SK-N-MC (cell line): ENCODE data around the gene TMEM218.

Experiments
- DNase-seq: peaks from one replicate; pipeline ENCODE4 v3.0.0-alpha.2; 2011; ENCODE audit warnings: low read depth, low spot score
- H3K27ac ChIP-seq: fragments of 200-600 bp; sonication (generic); 2 replicates; pipeline ENCODE4 v1.5.1; 2016; ENCODE audit warnings: mixed run types
- H3K36me3 ChIP-seq: fragments of 200-600 bp; sonication (generic); 2 replicates; pipeline ENCODE4 v1.6.1; 2017; ENCODE audit warnings: antibody characterized with exemption, low read length, mixed read lengths; ENCODE audit not compliant: insufficient read depth
- H3K4me3 ChIP-seq: fragments of 200-600 bp; sonication (generic); 2 replicates; pipeline ENCODE4 v1.5.1; 2016
- H3K9ac ChIP-seq: fragments of 200-600 bp; sonication (generic); 2 replicates; pipeline ENCODE4 v1.8.0; 2017; ENCODE audit warnings: mixed run types, mixed read lengths; ENCODE audit not compliant: insufficient read length
- H3K9me3 ChIP-seq: fragments of 200-600 bp; sonication (generic); 2 replicates; pipeline ENCODE4 v1.6.1; 2017; ENCODE audit warnings: low read depth, mild to moderate bottlenecking, antibody characterized with exemption, low read length, moderate library complexity, mixed read lengths
- EZH2 ChIP-seq: fragments of 200-600 bp; sonication (generic); IDR thresholded peaks from one replicate; pipeline ENCODE4 v1.6.1; 2017; ENCODE audit warnings: antibody characterized with exemption
- FOXP2 ChIP-seq: optimal IDR thresholded peaks from 2 replicates; pipeline ENCODE3; 2011; ENCODE audit warnings: mild to moderate bottlenecking, moderate library complexity; ENCODE audit not compliant: insufficient read depth; ENCODE audit errors: extremely low read length, control extremely low read depth
- POLR2AphosphoS5 ChIP-seq: IDR thresholded peaks from 2 replicates; pipeline ENCODE4 v1.6.1; 2012; ENCODE audit warnings: mild to moderate bottlenecking, low read depth, low read length, borderline replicate concordance

TMEM218 gene

GRCh38 chr11:125079151-125079877 is 32.1 kb downstream of the TMEM218 start:
- H3K9me3 ChIP-seq = no peaks in the 10 kb centered on the region
- no peak overlapping the region for H3K9ac ChIP-seq
- H3K36me3 ChIP-seq = no peaks in the 10 kb centered on the region
- no peak overlapping the region for H3K4me3 ChIP-seq
- TF ChIP-seq POLR2AphosphoS5 (no peak), FOXP2 (no peak), EZH2 (no peak)
- DNase-seq = no peak
- no peak overlapping the region for H3K27ac ChIP-seq

GRCh38 chr11:125078516-125079140 is 32.8 kb downstream of the TMEM218 start:
- no peak for TF ChIP-seq POLR2AphosphoS5
- no peak for TF ChIP-seq FOXP2
- TF ChIP-seq EZH2 = no peak

GRCh38 chr11:125078016-125078415 is 33.4 kb downstream of the TMEM218 start:
- H3K9ac ChIP-seq = no peak overlapping the region
- no peaks in the 10 kb centered on the region for H3K9me3 ChIP-seq
- no peak overlapping the region for H3K27ac ChIP-seq
- TF ChIP-seq POLR2AphosphoS5 = no peak
- no peak for TF ChIP-seq EZH2
- TF ChIP-seq FOXP2 = no peak
- H3K36me3 ChIP-seq = no peaks in the 10 kb centered on the region
- H3K4me3 ChIP-seq = no peak overlapping the region
- no peak for DNase-seq

More at GRCh38 chr11:125078516-125079140, 32.8 kb downstream of the TMEM218 start:
- no peak for DNase-seq
- Histone ChIP-seq H3K27ac (no peak overlapping the region), H3K4me3 (no peak overlapping the region), H3K9ac (no peak overlapping the region), H3K36me3 (no peaks in the 10 kb centered on the region), H3K9me3 (no peaks in the 10 kb centered on the region)

- no peak for TF ChIP-seq EZH2
- no peak for TF ChIP-seq POLR2AphosphoS5
- TF ChIP-seq FOXP2 = no peak
- H3K27ac ChIP-seq = no peak overlapping the region
- no peak for DNase-seq
- H3K9me3 ChIP-seq = no peaks in the 10 kb centered on the region
- no peaks in the 10 kb centered on the region for H3K36me3 ChIP-seq
- H3K4me3 ChIP-seq = no peak overlapping the region
- H3K9ac ChIP-seq = no peak overlapping the region
Observed at GRCh38 chr11:125076378-125076945, 35.0 kb downstream of the TMEM218 start.

- TF ChIP-seq EZH2 (no peak), FOXP2 (no peak), POLR2AphosphoS5 (no peak)
- H3K9me3 ChIP-seq = no peaks in the 10 kb centered on the region
- H3K9ac ChIP-seq = no peak overlapping the region
- DNase-seq = no peak
- no peak overlapping the region for H3K27ac ChIP-seq
- H3K4me3 ChIP-seq = no peak overlapping the region
- no peaks in the 10 kb centered on the region for H3K36me3 ChIP-seq
Observed at GRCh38 chr11:125075900-125076317, 35.5 kb downstream of the TMEM218 start.

- Histone ChIP-seq H3K9ac (no peak overlapping the region), H3K9me3 (no peaks in the 10 kb centered on the region), H3K4me3 (no peak overlapping the region), H3K36me3 (no peaks in the 10 kb centered on the region), H3K27ac (no peak overlapping the region)
- no peak for DNase-seq
- no peak for TF ChIP-seq EZH2
- TF ChIP-seq FOXP2 = no peak
- TF ChIP-seq POLR2AphosphoS5 = no peak
Observed at GRCh38 chr11:125075242-125075625, 36.2 kb downstream of the TMEM218 start.

- H3K36me3 ChIP-seq = no peaks in the 10 kb centered on the region
- H3K9ac ChIP-seq = no peak overlapping the region
- no peak for TF ChIP-seq FOXP2
- no peak for TF ChIP-seq POLR2AphosphoS5
- no peak for TF ChIP-seq EZH2
- no peak overlapping the region for H3K27ac ChIP-seq
- no peaks in the 10 kb centered on the region for H3K9me3 ChIP-seq
- no peak for DNase-seq
- no peak overlapping the region for H3K4me3 ChIP-seq
Observed at GRCh38 chr11:125074511-125075241, 36.8 kb downstream of the TMEM218 start.
